Fibroblast of villous mesenchyme (primary cell): ENCODE data around the gene POLH. TPM values are rescaled to one million over a fixed set of nuclear protein-coding genes. Genes with fewer than 3 reads are reported as not detected.
A peak's percentile ranks its signal among the peaks of the same experiment; 100 is the strongest.
"Not testable (repeated sequence)": the region's sequence is repeated elsewhere in the genome, so short reads cannot be mapped to it uniquely, and the experiment has no call there.

Source experiments
- DNase-seq: peaks from one replicate; pipeline ENCODE4 v3.0.0-alpha.2; 2010; ENCODE audit warnings: low read depth
- H3K4me3 ChIP-seq: 2 replicates; pipeline ENCODE4 v1.5.1; 2011; ENCODE audit warnings: low read depth, mild to moderate bottlenecking, low read length
- total RNA-seq: library from RNA; depleted of rRNA; stranded (reverse); fragments of >200 nt; gene quantifications from 2 replicates; pipeline ENCODE4 v1.2.3, GENCODE V29; 2012
- TF ChIP-seq, protein P1 (sequence below): IDR thresholded peaks from 2 replicates; pipeline ENCODE4 v1.5.1; 2012; ENCODE audit warnings: low read depth, mild to moderate bottlenecking, low read length; ENCODE audit not compliant: insufficient read depth

POLH gene
- 20.0 and 40.6 TPM in 2 replicates for total RNA-seq

DNA sequence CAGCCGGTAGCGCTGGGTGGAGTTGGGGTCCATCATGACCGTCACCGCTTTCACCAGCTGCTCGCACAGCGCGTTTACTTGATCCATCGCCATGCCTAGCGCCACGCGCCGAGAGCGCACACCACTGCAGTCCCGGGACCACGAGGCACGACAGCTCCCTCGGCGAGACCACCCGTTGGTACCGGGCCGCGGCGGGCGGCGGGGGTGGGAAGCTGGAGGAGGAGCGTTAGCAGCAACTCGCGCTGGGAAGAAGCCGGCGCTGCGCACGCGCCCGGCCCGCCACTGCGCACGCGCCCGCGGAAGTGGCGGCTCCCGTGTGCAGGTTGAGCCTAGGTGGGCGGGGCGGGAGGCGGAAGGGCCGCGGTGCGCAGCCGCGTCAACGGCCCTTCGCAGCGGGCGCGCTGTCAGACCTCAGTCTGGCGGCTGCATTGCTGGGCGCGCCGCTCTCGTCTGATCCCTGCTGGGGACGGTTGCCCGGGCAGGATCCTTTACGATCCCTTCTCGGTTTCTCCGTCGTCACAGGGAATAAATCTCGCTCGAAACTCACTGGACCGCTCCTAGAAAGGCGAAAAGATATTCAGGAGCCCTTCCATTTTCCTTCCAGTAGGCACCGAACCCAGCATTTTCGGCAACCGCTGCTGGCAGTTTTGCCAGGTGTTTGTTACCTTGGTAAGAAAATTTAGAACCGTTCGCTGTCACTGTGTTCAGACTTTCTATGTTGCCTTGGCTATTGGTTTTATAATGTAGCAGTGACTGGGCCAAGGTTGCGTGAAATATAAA, at the start of gene POLH, which contains the start of gene XPO5:
Gene POLH (plus strand): TSS at position 414 of the 780 bp plus-strand sequence. CDS start 6,135 bp downstream, outside the sequence.
Gene XPO5 (minus strand): TSS at position 267 of the 780 bp plus-strand sequence. CDS start 174 bp downstream, at position 93.
- TF ChIP-seq, protein P1, sequence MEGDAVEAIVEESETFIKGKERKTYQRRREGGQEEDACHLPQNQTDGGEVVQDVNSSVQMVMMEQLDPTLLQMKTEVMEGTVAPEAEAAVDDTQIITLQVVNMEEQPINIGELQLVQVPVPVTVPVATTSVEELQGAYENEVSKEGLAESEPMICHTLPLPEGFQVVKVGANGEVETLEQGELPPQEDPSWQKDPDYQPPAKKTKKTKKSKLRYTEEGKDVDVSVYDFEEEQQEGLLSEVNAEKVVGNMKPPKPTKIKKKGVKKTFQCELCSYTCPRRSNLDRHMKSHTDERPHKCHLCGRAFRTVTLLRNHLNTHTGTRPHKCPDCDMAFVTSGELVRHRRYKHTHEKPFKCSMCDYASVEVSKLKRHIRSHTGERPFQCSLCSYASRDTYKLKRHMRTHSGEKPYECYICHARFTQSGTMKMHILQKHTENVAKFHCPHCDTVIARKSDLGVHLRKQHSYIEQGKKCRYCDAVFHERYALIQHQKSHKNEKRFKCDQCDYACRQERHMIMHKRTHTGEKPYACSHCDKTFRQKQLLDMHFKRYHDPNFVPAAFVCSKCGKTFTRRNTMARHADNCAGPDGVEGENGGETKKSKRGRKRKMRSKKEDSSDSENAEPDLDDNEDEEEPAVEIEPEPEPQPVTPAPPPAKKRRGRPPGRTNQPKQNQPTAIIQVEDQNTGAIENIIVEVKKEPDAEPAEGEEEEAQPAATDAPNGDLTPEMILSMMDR, result peak; percentile 20
- peak within 1 kb of the TSS; percentile 97 for H3K4me3 ChIP-seq
- peak; percentile 92 for DNase-seq

DNA sequence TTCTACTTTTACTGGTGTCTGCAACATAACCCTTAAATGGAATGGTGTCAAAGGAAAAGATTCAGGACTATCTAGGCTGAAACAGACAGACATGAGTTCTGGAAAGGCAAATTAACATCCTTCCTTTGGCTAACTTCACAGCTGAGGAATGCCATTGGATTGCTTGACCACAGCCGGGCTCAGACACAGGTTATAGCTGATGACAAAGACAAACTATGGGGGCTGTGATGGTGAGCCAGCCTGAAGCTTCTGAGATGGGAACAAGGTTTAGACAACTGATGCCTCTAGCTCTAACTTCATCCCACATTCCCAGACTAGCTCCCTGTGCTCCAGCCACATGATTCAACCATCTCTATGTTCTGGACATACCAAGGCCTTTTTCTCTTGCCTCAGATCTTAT, 43.8 kb upstream of the POLH start:
- H3K4me3 ChIP-seq, result no peak overlapping the region
- no peak for DNase-seq
- TF ChIP-seq, protein P1, result no peak

DNA sequence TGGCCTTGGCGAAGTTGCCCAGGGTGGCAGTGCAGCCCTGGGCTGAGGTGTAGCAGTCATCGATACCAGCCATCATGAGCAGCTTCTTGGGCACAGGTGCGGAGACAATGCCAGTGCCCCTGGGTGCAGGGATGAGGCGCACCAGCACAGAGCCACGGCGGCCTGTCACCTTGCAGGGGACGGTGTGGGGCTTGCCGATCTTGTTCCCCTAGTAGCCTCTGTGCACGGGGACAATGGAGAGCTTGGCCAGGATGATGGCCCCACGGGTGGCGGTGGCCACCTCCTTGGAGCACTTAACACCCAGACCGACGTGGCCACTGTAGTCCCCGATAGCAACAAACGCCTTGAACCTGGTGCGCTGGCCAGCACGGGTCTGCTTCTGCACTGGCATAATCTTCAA, 37.0 kb upstream of the POLH start:
- not testable (repeated sequence) for DNase-seq, H3K4me3 ChIP-seq

GRCh38 chr6:43539409-43539808, 36.6 kb upstream of the POLH start:
- H3K4me3 ChIP-seq, DNase-seq: not testable (repeated sequence)

- TF ChIP-seq, protein P1, result no peak
- no peak overlapping the region for H3K4me3 ChIP-seq
- DNase-seq, result no peak
These were observed 35.5 kb upstream of the POLH start for GRCh38 chr6:43540507-43540906.

GRCh38 chr6:43541774-43542471, 34.1 kb upstream of the POLH start:
- TF ChIP-seq, protein P1, result no peak
- DNase-seq, result no peak
- no peak overlapping the region for H3K4me3 ChIP-seq

DNA sequence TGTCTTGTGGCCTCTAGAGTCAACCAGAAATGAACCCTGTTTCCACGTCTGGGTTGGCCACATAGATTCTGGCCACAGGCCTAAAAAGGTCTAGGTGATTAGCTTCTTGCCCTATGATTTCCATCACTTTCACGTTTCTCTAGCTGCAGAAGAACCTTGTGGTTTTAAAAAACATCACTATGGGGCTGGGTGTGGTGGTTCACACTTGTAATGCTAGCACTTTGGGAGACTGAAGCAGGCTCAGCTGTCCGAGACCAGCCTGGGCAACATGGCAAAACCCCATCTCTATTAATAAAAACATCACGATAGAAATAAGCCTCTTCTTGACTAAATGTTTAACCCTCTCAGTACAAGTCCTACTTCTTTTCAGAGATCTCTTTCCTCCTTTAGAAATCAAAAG, 31.5 kb upstream of the POLH start:
- no peak for DNase-seq
- TF ChIP-seq, protein P1, result no peak
- no peak overlapping the region for H3K4me3 ChIP-seq
